Measurements from ENCODE around the gene MAGI2. TPM values are rescaled to one million over a fixed set of nuclear protein-coding genes. Genes with fewer than 3 reads are reported as not detected.
A peak's percentile ranks its signal among the peaks of the same experiment; 100 is the strongest.

The MAGI2 gene
- total RNA-seq, 1 donor from 2014 or later = 4.0 TPM

DNA sequence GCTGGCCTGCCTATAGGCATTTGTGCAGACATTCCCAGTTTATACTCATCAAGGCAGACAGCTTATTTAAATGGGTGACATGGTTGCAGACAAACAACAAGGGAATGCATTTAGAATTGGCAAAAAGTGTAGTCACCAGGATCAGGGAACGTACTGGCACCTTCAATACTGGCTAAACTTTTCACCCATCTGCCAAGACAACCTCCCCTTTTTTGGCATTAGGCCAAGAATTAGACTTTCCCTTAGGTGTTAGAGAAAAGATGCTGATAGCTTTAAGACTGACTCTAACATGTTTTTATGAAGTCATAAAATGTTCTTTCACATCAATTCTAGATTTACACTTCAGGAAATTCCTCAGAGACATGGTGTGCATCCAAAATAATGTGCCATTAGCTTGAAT is 1289.0 kb downstream of the MAGI2 start:
- Histone ChIP-seq H3K27ac (no peak overlapping the region), H3K4me3 (no peak overlapping the region), H3K36me3 (no peaks in the 10 kb centered on the region), H3K27me3 (no peaks in the 10 kb centered on the region), H3K9me3 (no peaks in the 10 kb centered on the region), H3K4me1 (no peaks in the 10 kb centered on the region)
- TF ChIP-seq, protein P1, sequence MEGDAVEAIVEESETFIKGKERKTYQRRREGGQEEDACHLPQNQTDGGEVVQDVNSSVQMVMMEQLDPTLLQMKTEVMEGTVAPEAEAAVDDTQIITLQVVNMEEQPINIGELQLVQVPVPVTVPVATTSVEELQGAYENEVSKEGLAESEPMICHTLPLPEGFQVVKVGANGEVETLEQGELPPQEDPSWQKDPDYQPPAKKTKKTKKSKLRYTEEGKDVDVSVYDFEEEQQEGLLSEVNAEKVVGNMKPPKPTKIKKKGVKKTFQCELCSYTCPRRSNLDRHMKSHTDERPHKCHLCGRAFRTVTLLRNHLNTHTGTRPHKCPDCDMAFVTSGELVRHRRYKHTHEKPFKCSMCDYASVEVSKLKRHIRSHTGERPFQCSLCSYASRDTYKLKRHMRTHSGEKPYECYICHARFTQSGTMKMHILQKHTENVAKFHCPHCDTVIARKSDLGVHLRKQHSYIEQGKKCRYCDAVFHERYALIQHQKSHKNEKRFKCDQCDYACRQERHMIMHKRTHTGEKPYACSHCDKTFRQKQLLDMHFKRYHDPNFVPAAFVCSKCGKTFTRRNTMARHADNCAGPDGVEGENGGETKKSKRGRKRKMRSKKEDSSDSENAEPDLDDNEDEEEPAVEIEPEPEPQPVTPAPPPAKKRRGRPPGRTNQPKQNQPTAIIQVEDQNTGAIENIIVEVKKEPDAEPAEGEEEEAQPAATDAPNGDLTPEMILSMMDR (IDR thresholded peaks at IDR 0.05) = no peak
- intact Hi-C loops (cut with DNase I) = no loop called here
- no peak for DNase-seq (ENCODE audit: low spot score in 2 of 2)

DNA sequence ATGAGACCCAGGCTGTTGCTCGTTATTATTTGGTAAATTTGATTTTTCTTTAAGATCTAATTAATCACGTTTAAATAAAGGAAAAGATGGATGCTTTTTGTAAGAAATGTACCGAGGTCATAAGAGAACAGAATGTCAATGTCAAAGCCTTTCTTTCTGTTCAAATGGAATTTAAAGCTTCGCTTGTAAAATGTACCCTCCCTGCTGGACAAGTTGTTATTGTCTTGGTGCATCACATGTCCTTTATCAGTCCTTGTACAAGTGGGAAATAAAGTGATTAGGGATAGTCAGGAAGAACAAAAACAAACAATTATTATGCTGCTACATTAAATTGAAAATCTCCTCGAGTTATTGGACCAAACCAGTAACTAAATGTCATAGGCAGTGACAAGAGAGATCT is 1291.7 kb downstream of the MAGI2 start:
- TF ChIP-seq, protein P1 (IDR thresholded peaks at IDR 0.05) = no peak

DNA sequence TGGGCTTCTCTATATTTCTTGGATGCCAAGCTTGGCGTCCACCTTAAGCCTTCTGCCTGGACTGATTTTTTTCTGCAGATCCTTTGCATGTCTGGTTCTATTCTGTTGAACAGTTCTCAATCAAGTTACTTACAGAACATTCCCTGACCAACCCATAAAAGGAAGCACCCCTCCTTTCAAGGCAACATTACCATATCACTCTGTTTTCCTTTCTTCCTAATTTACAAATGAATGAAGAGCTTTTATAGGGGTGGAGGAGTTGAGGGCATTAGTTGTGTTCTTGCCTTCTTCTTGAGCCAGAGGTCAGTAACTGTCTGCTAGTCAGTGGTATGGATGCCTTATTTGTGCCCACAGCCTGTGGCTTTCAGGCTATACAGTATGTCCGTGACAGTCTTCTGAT is 1293.9 kb downstream of the MAGI2 start:
- H3K4me3 ChIP-seq = no peak overlapping the region
- no peaks in the 10 kb centered on the region for H3K4me1 ChIP-seq
- H3K9me3 ChIP-seq = no peaks in the 10 kb centered on the region
- H3K27ac ChIP-seq = no peak overlapping the region
- intact Hi-C loops (cut with DNase I) = no loop called here
- no peak for DNase-seq (ENCODE audit: low spot score in 2 of 2)
- no peaks in the 10 kb centered on the region for H3K27me3 ChIP-seq
- TF ChIP-seq, protein P1 (IDR thresholded peaks at IDR 0.05) = no peak
- H3K36me3 ChIP-seq = no peaks in the 10 kb centered on the region

More for the DNA sequence above, 1291.7 kb downstream of the MAGI2 start:
- no peaks in the 10 kb centered on the region for H3K27me3 ChIP-seq
- H3K4me1 ChIP-seq = no peaks in the 10 kb centered on the region
- H3K27ac ChIP-seq = no peak overlapping the region
- no peaks in the 10 kb centered on the region for H3K36me3 ChIP-seq
- H3K9me3 ChIP-seq = no peaks in the 10 kb centered on the region
- no peak for DNase-seq (ENCODE audit: low spot score in 2 of 2)
- no peak overlapping the region for H3K4me3 ChIP-seq
- intact Hi-C loops (cut with DNase I) = no loop called here

DNA sequence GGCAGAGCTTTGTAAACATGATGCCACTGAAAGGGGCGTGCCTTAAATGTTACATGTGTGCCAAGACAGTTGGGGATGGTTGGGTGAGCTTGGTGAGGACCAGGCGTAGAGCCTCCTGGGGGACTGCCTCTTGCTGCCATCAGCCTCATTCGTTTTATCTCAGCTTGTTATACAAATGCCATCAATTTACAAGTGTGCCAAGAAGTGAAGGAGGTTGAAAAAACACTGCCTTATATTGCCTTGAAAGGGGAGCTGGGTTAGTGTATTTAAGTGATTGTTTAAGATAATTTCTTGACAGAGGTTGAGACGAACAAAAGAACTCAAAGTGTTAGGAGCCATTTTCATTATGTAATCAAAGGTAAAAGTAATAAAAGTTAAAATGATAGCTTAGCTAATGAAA is 1300.2 kb downstream of the MAGI2 start:
- H3K4me1 ChIP-seq = peaks cover 0 to 6% of the 10 kb centered on the region in 2 donors
- H3K27me3 ChIP-seq = no peaks in the 10 kb centered on the region
- DNase-seq (ENCODE audit: low spot score in 2 of 2) = no peak
- H3K4me3 ChIP-seq = no peak overlapping the region
- no peak overlapping the region for H3K27ac ChIP-seq
- H3K36me3 ChIP-seq = no peaks in the 10 kb centered on the region
- no peaks in the 10 kb centered on the region for H3K9me3 ChIP-seq
- intact Hi-C loops (cut with DNase I) = loop anchor here (5.0 kb wide), 2 partner anchors 44 to 59 kb away; no protein-coding TSS in a partner anchor
- TF ChIP-seq, protein P1 (IDR thresholded peaks at IDR 0.05) = no peak

DNA sequence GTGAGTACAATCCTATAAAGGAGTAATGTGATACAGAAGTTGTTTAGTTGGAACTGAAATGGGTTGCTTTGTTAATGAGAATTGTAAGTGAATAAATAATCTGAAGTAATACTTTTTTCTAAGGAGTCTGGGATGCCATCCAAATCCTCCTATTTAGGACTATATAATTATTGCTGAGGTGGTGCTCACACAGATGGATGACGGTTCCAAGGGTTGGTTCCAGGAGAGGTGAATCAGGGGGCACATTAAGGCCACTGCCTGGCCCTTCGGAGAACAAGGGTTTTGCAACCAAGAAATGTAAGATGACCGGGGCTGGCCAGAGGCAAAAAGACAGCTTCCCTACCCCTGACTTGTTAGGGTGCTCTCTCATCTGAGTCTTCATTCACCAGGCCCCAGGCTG is 1302.2 kb downstream of the MAGI2 start:
- TF ChIP-seq, protein P1 (IDR thresholded peaks at IDR 0.05) = no peak
- Histone ChIP-seq H3K36me3 (no peaks in the 10 kb centered on the region), H3K4me1 (peaks cover 0 to 6% of the 10 kb centered on the region in 2 donors), H3K27me3 (no peaks in the 10 kb centered on the region), H3K9me3 (no peaks in the 10 kb centered on the region), H3K27ac (peak overlapping the region in 1 of 2 donors; percentile 5), H3K4me3 (no peak overlapping the region)
- no peak for DNase-seq (ENCODE audit: low spot score in 2 of 2)
- intact Hi-C loops (cut with DNase I) = loop anchor here (5.0 kb wide), 2 partner anchors 46 to 61 kb away; no protein-coding TSS in a partner anchor

DNA sequence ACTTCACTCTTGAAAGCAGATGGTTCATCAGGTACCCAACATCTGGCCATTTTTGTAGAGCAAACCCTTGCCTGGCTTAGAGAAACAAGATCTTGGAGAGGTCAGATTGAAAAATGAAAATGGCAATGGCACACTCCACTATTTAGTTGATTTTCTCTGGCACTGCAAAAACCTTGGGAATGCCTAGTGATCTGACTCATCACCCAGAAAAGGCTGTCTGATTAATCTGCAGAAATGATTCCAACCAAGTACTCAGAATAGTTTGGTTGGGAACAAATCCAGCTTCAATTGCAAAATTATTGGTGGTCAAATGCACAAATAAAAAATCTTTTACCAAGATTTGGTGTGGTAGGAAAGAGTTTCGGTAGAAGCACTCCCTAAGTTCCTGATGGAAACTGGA is 1303.7 kb downstream of the MAGI2 start:
- H3K4me3 ChIP-seq = no peak overlapping the region
- no peak for DNase-seq (ENCODE audit: low spot score in 2 of 2)
- H3K27me3 ChIP-seq = no peaks in the 10 kb centered on the region
- peak overlapping the region in 1 of 2 donors; percentile 23 for H3K27ac ChIP-seq
- no peaks in the 10 kb centered on the region for H3K9me3 ChIP-seq
- H3K36me3 ChIP-seq = no peaks in the 10 kb centered on the region
- TF ChIP-seq, protein P1 (IDR thresholded peaks at IDR 0.05) = no peak
- intact Hi-C loops (cut with DNase I) = loop anchor here (5.0 kb wide), 2 partner anchors 48 to 63 kb away; no protein-coding TSS in a partner anchor
- peaks cover 0 to 6% of the 10 kb centered on the region in 2 donors for H3K4me1 ChIP-seq

All from ascending aorta (tissue), 2 donors.